Stimulated activated CD8-positive, alpha-beta memory T cell treated with anti-CD3 and anti-CD28 coated beads, Interleukin-7, amount 100 ng/mL, for 48 hours (primary cell): Measurements from ENCODE around the gene MED27.

Experiments
- DNase-seq, 2 donors: peaks; one replicate each; pipeline ENCODE4 v3.0.0-alpha.2; 2020; ENCODE audit warnings: low read depth in 1 of 2; ENCODE audit errors: extremely low read depth in 1 of 2

Gene MED27

GRCh38 chr9:132044176-132044875 is 35.3 kb downstream of the MED27 start:
- no peak for DNase-seq

- no peak for DNase-seq
Measured at GRCh38 chr9:132043708-132044107, 36.0 kb downstream of the MED27 start.

- DNase-seq = no peak
Measured at GRCh38 chr9:132042324-132042723, 37.3 kb downstream of the MED27 start.

GRCh38 chr9:132041798-132042197 is 37.9 kb downstream of the MED27 start:
- no peak for DNase-seq

- DNase-seq = no peak
Measured at GRCh38 chr9:132040808-132041207, 38.9 kb downstream of the MED27 start.

- no peak for DNase-seq
Measured at GRCh38 chr9:132040246-132040645, 39.4 kb downstream of the MED27 start.

GRCh38 chr9:132039284-132039683 is 40.4 kb downstream of the MED27 start:
- no peak for DNase-seq

GRCh38 chr9:132037458-132037857 is 42.2 kb downstream of the MED27 start:
- no peak for DNase-seq

- DNase-seq = no peak
Measured at GRCh38 chr9:132036521-132036920, 43.1 kb downstream of the MED27 start.

GRCh38 chr9:132035679-132036078 is 44.0 kb downstream of the MED27 start:
- no peak for DNase-seq

GRCh38 chr9:132032238-132032950 is 47.3 kb downstream of the MED27 start:
- no peak for DNase-seq

GRCh38 chr9:132031467-132032237 is 48.0 kb downstream of the MED27 start:
- no peak for DNase-seq

- DNase-seq = no peak
Measured at GRCh38 chr9:132030626-132031325, 48.9 kb downstream of the MED27 start.

GRCh38 chr9:132027752-132028663 is 51.7 kb downstream of the MED27 start:
- no peak for DNase-seq

GRCh38 chr9:132026932-132027585 is 52.6 kb downstream of the MED27 start:
- DNase-seq = no peak

GRCh38 chr9:132025766-132026165 is 53.9 kb downstream of the MED27 start:
- no peak for DNase-seq

GRCh38 chr9:132024589-132024988 is 55.1 kb downstream of the MED27 start:
- no peak for DNase-seq

- no peak for DNase-seq
Measured at GRCh38 chr9:132023419-132024180, 56.1 kb downstream of the MED27 start.
